ENCODE data around the gene CACNA1D.

Gene CACNA1D

GRCh38 chr3:53806182-53807116, 312.0 kb downstream of the CACNA1D start:
- no peak overlapping the region for H3K4me3 ChIP-seq (ENCODE audit: low read length)
- DNase-seq (ENCODE audit: low read depth) = peak; percentile 28
- peak; percentile 22 for TF ChIP-seq CTCF (conservative IDR thresholded peaks at IDR 0.05; ENCODE audit: low read depth, low read length)

- no peak overlapping the region for H3K4me3 ChIP-seq (ENCODE audit: low read length)
- DNase-seq (ENCODE audit: low read depth) = no peak
- no peak for TF ChIP-seq CTCF (conservative IDR thresholded peaks at IDR 0.05; ENCODE audit: low read depth, low read length)
Measured at GRCh38 chr3:53807117-53807810, 312.9 kb downstream of the CACNA1D start.

GRCh38 chr3:53808496-53808895, 314.1 kb downstream of the CACNA1D start:
- TF ChIP-seq CTCF (conservative IDR thresholded peaks at IDR 0.05; ENCODE audit: low read depth, low read length) = no peak
- no peak for DNase-seq (ENCODE audit: low read depth)
- no peak overlapping the region for H3K4me3 ChIP-seq (ENCODE audit: low read length)

GRCh38 chr3:53809267-53809666, 314.9 kb downstream of the CACNA1D start:
- H3K4me3 ChIP-seq (ENCODE audit: low read length) = no peak overlapping the region
- no peak for DNase-seq (ENCODE audit: low read depth)
- TF ChIP-seq CTCF (conservative IDR thresholded peaks at IDR 0.05; ENCODE audit: low read depth, low read length) = no peak

- H3K4me3 ChIP-seq (ENCODE audit: low read length) = no peak overlapping the region
- TF ChIP-seq CTCF (conservative IDR thresholded peaks at IDR 0.05; ENCODE audit: low read depth, low read length) = no peak
- no peak for DNase-seq (ENCODE audit: low read depth)
Measured at GRCh38 chr3:53809764-53810400, 315.5 kb downstream of the CACNA1D start.

- no peak for DNase-seq (ENCODE audit: low read depth)
- no peak overlapping the region for H3K4me3 ChIP-seq (ENCODE audit: low read length)
- TF ChIP-seq CTCF (conservative IDR thresholded peaks at IDR 0.05; ENCODE audit: low read depth, low read length) = no peak
Measured at GRCh38 chr3:53811143-53811927, 316.9 kb downstream of the CACNA1D start.
